ENCODE measurements around the gene NR2C2AP. TPM values are rescaled to one million over a fixed set of nuclear protein-coding genes. Genes with fewer than 3 reads are reported as not detected.

Gene NR2C2AP
- total and polyA plus RNA-seq, 2 of the 13 experiments (the other 11 are each of a cell fraction or from before 2014, with no cell fraction given) = 12.2 to 26.8 TPM

DNA sequence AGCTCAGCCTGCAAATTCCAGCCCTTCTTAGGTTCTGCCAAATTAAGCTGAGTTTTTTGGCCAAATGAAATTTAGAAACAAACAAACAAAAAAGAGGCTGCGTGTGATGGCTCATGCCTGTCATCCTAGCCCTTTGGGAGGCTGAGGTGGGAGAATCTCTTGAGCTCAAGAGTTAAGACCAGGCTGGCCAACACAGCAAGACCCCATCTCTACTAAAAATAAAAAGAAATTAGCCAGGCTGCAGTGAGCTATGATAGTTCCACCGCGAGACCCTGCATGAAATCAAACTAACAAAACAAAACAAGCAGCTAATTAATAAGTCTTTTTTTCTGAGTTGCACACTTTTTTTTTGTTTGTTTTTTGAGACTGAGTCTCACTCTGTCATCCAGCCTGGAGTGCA is 26.5 kb upstream of the NR2C2AP start:
- no peak overlapping the region for H3K9ac ChIP-seq (ENCODE audit: insufficient read depth, low read depth, low read length)
- DNase-seq (ENCODE audit: low spot score) (no peak), FAIRE-seq (no peak), ATAC-seq (no peak)
- ChIA-PET CTCF (ENCODE audit: low intra/inter-chr PET ratio, low total read pairs) (no interaction called here), POLR2A (no interaction called here)
- TF ChIP-seq ZSCAN31 (CRISPR knock-in tag; IDR thresholded peaks at IDR 0.05; ENCODE audit: low read depth) (no peak), ZNF121 (CRISPR knock-in tag; IDR thresholded peaks at IDR 0.05) (peak; percentile 59; the same call in 1 of the 2 replicates), HDAC6 (IDR thresholded peaks at IDR 0.05; ENCODE audit: low read depth, low read length) (no peak), REPIN1 (CRISPR knock-in tag; IDR thresholded peaks at IDR 0.05; ENCODE audit: borderline replicate concordance, low read depth) (no peak)
- peaks cover 4 to 34% of the 10 kb centered on the region in 2 experiments; a peak in 3 of 5 replicates for H3K27me3 ChIP-seq (ENCODE audit: control insufficient read depth in 1 of 2, insufficient read depth in 2 of 2, low read length in 2 of 2)
- no peak overlapping the region for H3K4me2 ChIP-seq (ENCODE audit: low read depth, low read length)
- 67% methylated on average over 3 of the region's 3 CpGs for WGBS (ENCODE audit: low lambda C conversion rate)
- H3K27ac ChIP-seq (ENCODE audit: extremely low read length, insufficient read depth, low read length) = no peak overlapping the region
- no peaks in the 10 kb centered on the region for H3K36me3 ChIP-seq (replicated peaks in 1 of 2; ENCODE audit: control insufficient read depth in 1 of 2, insufficient read depth in 2 of 2, low read length in 2 of 2)
- H3K4me1 ChIP-seq (ENCODE audit: insufficient read depth, low read length) = peaks cover 26% of the 10 kb centered on the region
- no peaks in the 10 kb centered on the region for H3K79me2 ChIP-seq (ENCODE audit: insufficient read depth, low read length)
- in situ Hi-C loops (cut with HindIII; ENCODE audit: extremely low pct_ligation_motif_present, low pct_unique_long_range_greater_than_20kb) (no loop called here), intact Hi-C loops (cut with micrococcal nuclease; ENCODE audit: unreplicated experiment) (loop anchor here (5.0 kb wide), 1 partner anchor 43 kb away; the partner anchor contains the start of gene TM6SF2)
- peaks cover 9% of the 10 kb centered on the region; the same call in 1 of the 2 replicates for H3K9me3 ChIP-seq (ENCODE audit: low read length)
- H2AFZ ChIP-seq (ENCODE audit: low read length) = no peak overlapping the region
- no TSS peak for BruUV-seq (replicated peaks)
- no peak overlapping the region for H3K4me3 ChIP-seq (replicated peaks in 1 of 3; ENCODE audit: insufficient read depth in 1 of 3, low read depth in 2 of 3, low read length in 3 of 3)
- no peaks in the 10 kb centered on the region for H4K20me1 ChIP-seq (ENCODE audit: insufficient read depth, low read length)

DNA sequence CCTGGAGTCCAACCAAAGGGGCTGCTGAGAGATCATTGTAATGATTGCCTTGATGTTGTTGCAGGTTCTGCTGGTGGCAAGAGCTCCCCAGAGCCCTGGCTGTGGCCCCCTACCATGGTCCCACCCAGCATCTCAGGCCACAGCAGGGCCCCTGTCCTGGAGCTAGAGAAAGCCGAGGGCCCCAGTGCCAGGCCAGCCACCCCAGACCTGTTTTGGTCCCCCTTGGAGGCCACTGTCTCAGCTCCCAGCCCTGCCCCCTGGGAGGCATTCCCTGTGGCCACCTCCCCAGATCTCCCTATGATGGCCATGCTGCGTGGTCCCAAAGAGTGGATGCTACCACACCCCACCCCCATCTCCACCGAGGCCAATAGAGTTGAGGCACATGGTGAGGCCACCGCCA is 24.0 kb upstream of the NR2C2AP start:
- Histone ChIP-seq H3K9me3 (ENCODE audit: low read length) (no peaks in the 10 kb centered on the region), H3K4me2 (ENCODE audit: low read depth, low read length) (no peak overlapping the region), H3K36me3 (replicated peaks in 1 of 2; ENCODE audit: control insufficient read depth in 1 of 2, insufficient read depth in 2 of 2, low read length in 2 of 2) (no peaks in the 10 kb centered on the region), H4K20me1 (ENCODE audit: insufficient read depth, low read length) (no peaks in the 10 kb centered on the region), H2AFZ (ENCODE audit: low read length) (no peak overlapping the region), H3K27ac (ENCODE audit: extremely low read length, insufficient read depth, low read length) (no peak overlapping the region), H3K79me2 (ENCODE audit: insufficient read depth, low read length) (no peaks in the 10 kb centered on the region), H3K4me1 (ENCODE audit: insufficient read depth, low read length) (peaks cover 32% of the 10 kb centered on the region), H3K27me3 (ENCODE audit: control insufficient read depth in 1 of 2, insufficient read depth in 2 of 2, low read length in 2 of 2) (peaks cover 6 to 48% of the 10 kb centered on the region in 2 experiments), H3K4me3 (replicated peaks in 1 of 3; ENCODE audit: insufficient read depth in 1 of 3, low read depth in 2 of 3, low read length in 3 of 3) (no peak overlapping the region), H3K9ac (ENCODE audit: insufficient read depth, low read depth, low read length) (no peak overlapping the region)
- TF ChIP-seq HMG20A (CRISPR knock-in tag; IDR thresholded peaks at IDR 0.05; ENCODE audit: borderline replicate concordance) = no peak
- TF ChIP-seq RELA (CRISPR knock-in tag; IDR thresholded peaks at IDR 0.05) = no peak
- TF ChIP-seq, protein P1, sequence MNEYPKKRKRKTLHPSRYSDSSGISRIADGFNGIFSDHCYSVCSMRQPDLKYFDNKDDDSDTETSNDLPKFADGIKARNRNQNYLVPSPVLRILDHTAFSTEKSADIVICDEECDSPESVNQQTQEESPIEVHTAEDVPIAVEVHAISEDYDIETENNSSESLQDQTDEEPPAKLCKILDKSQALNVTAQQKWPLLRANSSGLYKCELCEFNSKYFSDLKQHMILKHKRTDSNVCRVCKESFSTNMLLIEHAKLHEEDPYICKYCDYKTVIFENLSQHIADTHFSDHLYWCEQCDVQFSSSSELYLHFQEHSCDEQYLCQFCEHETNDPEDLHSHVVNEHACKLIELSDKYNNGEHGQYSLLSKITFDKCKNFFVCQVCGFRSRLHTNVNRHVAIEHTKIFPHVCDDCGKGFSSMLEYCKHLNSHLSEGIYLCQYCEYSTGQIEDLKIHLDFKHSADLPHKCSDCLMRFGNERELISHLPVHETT (CRISPR knock-in tag; conservative IDR thresholded peaks at IDR 0.05) = no peak
- TF ChIP-seq ZBTB20 (CRISPR knock-in tag; IDR thresholded peaks at IDR 0.05; ENCODE audit: borderline replicate concordance, low read depth) = no peak
- TF ChIP-seq ZNF891 (CRISPR knock-in tag; IDR thresholded peaks at IDR 0.05) = no peak
- ChIA-PET POLR2A (no interaction called here), CTCF (ENCODE audit: low intra/inter-chr PET ratio, low total read pairs) (no interaction called here)
- in situ Hi-C loops (cut with HindIII; ENCODE audit: extremely low pct_ligation_motif_present, low pct_unique_long_range_greater_than_20kb) (no loop called here), intact Hi-C loops (cut with micrococcal nuclease; ENCODE audit: unreplicated experiment) (loop anchor here (5.0 kb wide), 1 partner anchor 45 kb away; the partner anchor contains the start of gene TM6SF2)
- FAIRE-seq = no peak
- BruUV-seq (replicated peaks) = no TSS peak
- no peak for ATAC-seq
- 25% methylated on average over 4 of the region's 4 CpGs for WGBS (ENCODE audit: low lambda C conversion rate)
- DNase-seq (ENCODE audit: low spot score) = no peak

Data from HepG2 (cell line).